Lower lobe of right lung (tissue), 2 donors: ENCODE results near the gene ADARB1. TPM values are rescaled to one million over a fixed set of nuclear protein-coding genes. Genes with fewer than 3 reads are reported as not detected.
A peak's percentile ranks its signal among the peaks of the same experiment; 100 is the strongest.

ENCODE experiments used
- ATAC-seq, 2 donors: fragments of 200-7000 bp; cut with Tn5 transposase; one replicate each; pipeline ENCODE4 v1.9.1; 2020 to 2022; ENCODE audit warnings: mild to moderate bottlenecking in 2 of 2, moderate library complexity in 2 of 2
- DNase-seq: peaks from one replicate; pipeline ENCODE4 v3.0.0-alpha.2; 2020
- H3K27ac ChIP-seq: fragments of 200-600 bp; one replicate; pipeline ENCODE4 v1.8.0; 2022
- H3K27me3 ChIP-seq: fragments of 200-600 bp; one replicate; pipeline ENCODE4 v1.8.0; 2022; ENCODE audit warnings: low read depth
- H3K36me3 ChIP-seq: fragments of 200-600 bp; one replicate; pipeline ENCODE4 v1.8.0; 2022; ENCODE audit warnings: mild to moderate bottlenecking
- H3K4me1 ChIP-seq: fragments of 200-600 bp; one replicate; pipeline ENCODE4 v1.8.0; 2022
- H3K4me3 ChIP-seq: fragments of 200-600 bp; one replicate; pipeline ENCODE4 v1.8.0; 2022; ENCODE audit warnings: mild to moderate bottlenecking
- H3K9me3 ChIP-seq: fragments of 200-600 bp; one replicate; pipeline ENCODE4 v1.8.0; 2022
- intact Hi-C: fragments of 100-400 bp; cut with DNase I; formaldehyde crosslinking; loops from one replicate; pipeline ENCODE4 v1.11.0; 2022
- total RNA-seq: library from RNA; stranded (reverse); fragmentation: NEBNext Ultra II Directional; extraction: Animal tissue kit (Norgen Biotek cat#: 25700); gene quantifications from one replicate; pipeline ENCODE4 v1.2.1, GENCODE V29; 2021
- TF ChIP-seq, protein P1 (sequence below): fragments of 200-600 bp; IDR thresholded peaks from one replicate; pipeline ENCODE4 v1.8.0; 2022; ENCODE audit warnings: antibody characterized with exemption, mild to moderate bottlenecking
- donor health status: DM: no; HTN: yes; CAD: no; lungs with severe emphysema.

ADARB1 gene
- total RNA-seq, 1 donor from 2014 or later = 48.2 TPM

DNA sequence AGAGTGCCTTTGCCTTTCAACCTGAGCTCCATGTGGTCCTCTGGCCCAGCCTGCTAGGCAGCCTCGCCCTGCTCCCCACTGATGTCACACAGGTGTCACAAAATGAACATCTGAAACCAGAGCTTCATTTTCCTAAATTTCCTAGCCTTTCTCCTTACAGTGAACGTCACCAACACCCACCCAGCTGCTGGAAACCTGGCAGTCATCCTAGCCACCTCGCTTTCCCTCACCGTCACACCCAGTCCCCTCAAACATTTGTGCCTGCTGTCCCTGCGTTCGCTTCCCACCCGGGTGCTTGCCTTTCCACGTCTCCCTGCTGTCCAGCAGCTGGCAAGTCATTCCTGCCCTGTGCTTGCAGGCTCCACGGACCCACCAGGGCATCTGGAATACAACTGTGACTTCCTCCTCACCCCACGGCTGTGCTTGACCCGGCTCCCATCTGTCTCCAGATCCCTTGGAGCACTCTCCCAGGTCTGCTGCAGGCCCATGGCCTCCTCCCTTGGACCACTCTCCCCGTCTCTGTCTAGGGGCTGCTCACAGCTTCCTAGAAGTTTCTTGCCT, 23.5 kb downstream of the ADARB1 start:
- DNase-seq = no peak
- no peak overlapping the region for H3K27ac ChIP-seq
- no peak for ATAC-seq
- H3K36me3 ChIP-seq = no peaks in the 10 kb centered on the region
- peaks cover 81% of the 10 kb centered on the region for H3K4me1 ChIP-seq
- H3K27me3 ChIP-seq = no peaks in the 10 kb centered on the region
- no peak overlapping the region for H3K4me3 ChIP-seq
- TF ChIP-seq, protein P1, sequence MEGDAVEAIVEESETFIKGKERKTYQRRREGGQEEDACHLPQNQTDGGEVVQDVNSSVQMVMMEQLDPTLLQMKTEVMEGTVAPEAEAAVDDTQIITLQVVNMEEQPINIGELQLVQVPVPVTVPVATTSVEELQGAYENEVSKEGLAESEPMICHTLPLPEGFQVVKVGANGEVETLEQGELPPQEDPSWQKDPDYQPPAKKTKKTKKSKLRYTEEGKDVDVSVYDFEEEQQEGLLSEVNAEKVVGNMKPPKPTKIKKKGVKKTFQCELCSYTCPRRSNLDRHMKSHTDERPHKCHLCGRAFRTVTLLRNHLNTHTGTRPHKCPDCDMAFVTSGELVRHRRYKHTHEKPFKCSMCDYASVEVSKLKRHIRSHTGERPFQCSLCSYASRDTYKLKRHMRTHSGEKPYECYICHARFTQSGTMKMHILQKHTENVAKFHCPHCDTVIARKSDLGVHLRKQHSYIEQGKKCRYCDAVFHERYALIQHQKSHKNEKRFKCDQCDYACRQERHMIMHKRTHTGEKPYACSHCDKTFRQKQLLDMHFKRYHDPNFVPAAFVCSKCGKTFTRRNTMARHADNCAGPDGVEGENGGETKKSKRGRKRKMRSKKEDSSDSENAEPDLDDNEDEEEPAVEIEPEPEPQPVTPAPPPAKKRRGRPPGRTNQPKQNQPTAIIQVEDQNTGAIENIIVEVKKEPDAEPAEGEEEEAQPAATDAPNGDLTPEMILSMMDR = no peak
- intact Hi-C loops = no loop called here
- H3K9me3 ChIP-seq = no peaks in the 10 kb centered on the region

DNA sequence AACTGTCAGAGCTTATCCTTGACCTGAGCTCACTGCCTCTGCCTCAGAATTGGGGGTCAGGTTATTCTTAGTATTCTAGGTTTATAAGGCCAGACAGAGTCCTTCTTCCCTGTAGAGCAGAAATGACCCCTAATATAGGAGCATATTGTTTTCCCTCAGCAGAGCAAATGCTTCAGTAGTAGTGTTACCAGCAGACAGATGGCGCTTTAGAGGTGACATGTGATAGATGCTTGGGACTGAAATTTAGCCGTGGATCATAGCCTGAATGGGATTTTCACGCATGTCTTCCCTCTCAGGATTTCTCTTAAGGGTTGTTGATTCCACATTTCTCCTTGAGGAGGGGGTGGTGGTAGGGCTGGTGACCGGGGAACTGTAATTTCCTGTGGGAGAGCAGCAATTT, 24.5 kb downstream of the ADARB1 start:
- H3K4me3 ChIP-seq = no peak overlapping the region
- no peak for ATAC-seq
- H3K27me3 ChIP-seq = no peaks in the 10 kb centered on the region
- H3K4me1 ChIP-seq = peaks cover 76% of the 10 kb centered on the region
- DNase-seq = no peak
- no peaks in the 10 kb centered on the region for H3K36me3 ChIP-seq
- TF ChIP-seq, protein P1 = peak; percentile 25
- no peak overlapping the region for H3K27ac ChIP-seq
- intact Hi-C loops = no loop called here
- no peaks in the 10 kb centered on the region for H3K9me3 ChIP-seq

DNA sequence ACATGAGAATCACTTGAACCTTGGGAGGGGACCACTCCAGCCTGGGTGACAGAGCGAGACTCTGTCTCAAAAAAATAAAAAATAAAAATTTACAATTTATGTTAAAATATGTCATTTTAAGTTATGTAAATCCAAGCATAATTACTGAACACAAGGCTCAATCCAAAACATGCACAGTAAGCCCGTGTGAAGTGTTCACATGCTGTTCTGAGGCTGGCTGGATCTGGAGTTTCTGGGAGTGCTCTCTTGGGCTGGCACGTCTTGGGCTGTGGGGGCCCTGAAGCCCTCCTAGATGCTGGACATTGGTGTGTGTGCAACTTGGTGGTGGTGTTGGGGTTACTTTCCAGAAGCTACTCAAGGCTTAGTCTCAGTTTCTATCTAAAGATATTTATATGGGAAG, 25.2 kb downstream of the ADARB1 start:
- no peak for DNase-seq
- Histone ChIP-seq H3K36me3 (no peaks in the 10 kb centered on the region), H3K27me3 (no peaks in the 10 kb centered on the region), H3K27ac (no peak overlapping the region), H3K4me3 (no peak overlapping the region), H3K9me3 (no peaks in the 10 kb centered on the region), H3K4me1 (peaks cover 76% of the 10 kb centered on the region)
- no peak for ATAC-seq
- intact Hi-C loops = no loop called here
- TF ChIP-seq, protein P1 = no peak

DNA sequence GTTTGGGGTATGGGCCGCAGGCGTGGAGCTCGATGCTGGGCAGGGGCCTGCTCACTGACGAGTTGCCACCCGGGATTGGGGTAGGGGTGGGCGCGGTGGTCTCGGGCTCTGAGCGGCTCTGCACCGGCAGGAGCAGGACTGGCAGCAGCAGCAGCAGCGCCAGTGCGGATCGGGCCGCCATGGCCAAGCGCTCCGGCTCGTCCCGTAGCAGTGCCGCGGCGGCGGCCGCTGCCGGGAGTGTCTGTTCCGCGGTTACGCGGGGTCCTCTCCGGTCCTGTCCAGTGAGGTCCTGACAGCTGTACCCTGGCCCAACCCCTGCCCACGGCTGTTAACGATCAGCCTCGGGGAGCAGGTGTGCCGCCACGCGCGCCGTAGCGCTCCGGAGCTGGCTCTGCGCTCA, 26.5 kb downstream of the ADARB1 start:
- ATAC-seq (no peak), DNase-seq (no peak)
- H3K4me1 ChIP-seq = peaks cover 68% of the 10 kb centered on the region

DNA sequence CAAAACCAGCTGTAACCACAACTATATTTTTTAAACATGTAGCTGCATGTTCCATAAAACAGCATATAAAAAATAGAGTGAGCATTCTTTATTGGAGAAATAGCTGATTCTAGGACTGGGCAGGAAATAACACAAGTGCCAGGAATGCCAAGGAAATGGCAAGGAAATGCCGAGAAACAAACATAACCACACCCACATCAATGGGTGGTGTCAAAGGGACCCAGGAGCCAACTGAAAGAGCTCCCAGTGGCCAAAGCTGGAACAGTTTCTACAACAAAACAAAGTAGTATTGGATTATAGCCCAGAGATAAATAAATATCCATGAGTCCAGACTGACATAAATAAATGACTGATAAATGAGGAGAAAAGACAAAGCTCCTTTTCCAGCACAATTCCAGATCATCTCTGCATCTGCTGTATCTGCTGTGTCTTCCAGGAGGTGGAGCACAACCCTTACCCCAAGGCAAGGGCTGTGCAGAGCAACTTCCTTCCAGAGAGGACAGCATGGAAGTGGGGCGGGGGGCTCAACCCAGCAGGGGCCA, 28.1 kb downstream of the ADARB1 start:
- Histone ChIP-seq H3K4me3 (no peak overlapping the region), H3K9me3 (no peaks in the 10 kb centered on the region), H3K36me3 (no peaks in the 10 kb centered on the region), H3K27ac (no peak overlapping the region), H3K4me1 (peaks cover 52% of the 10 kb centered on the region), H3K27me3 (no peaks in the 10 kb centered on the region)
- peak; percentile 43 to 47 for ATAC-seq
- no peak for DNase-seq
- TF ChIP-seq, protein P1 = peak; percentile 46
- intact Hi-C loops = no loop called here

More for the DNA sequence above, 26.5 kb downstream of the ADARB1 start:
- H3K27me3 ChIP-seq = no peaks in the 10 kb centered on the region
- H3K27ac ChIP-seq = no peak overlapping the region
- intact Hi-C loops = no loop called here
- no peaks in the 10 kb centered on the region for H3K9me3 ChIP-seq
- H3K36me3 ChIP-seq = no peaks in the 10 kb centered on the region
- TF ChIP-seq, protein P1 = no peak
- H3K4me3 ChIP-seq = no peak overlapping the region
